GM12878 (cell line): ENCODE results near the gene STYXL2. TPM values are rescaled to one million over a fixed set of nuclear protein-coding genes. Genes with fewer than 3 reads are reported as not detected.

Experiments used
- ATAC-seq: fragments of 200-7000 bp; cut with Tn5 transposase; 3 replicates; pipeline ENCODE4 v1.9.1; 2020; ENCODE audit warnings: mild to moderate bottlenecking, moderate library complexity
- BruUV-seq: library from RNA; stranded (reverse); fragments of 400-500 nt; replicated peaks from 2 replicates; lab custom pipeline; 2021; lab: Mats Ljungman, UMichigan
- CTCF ChIA-PET: fragments of 300-600 bp; sonication (Branson Sonifier 250); formaldehyde crosslinking; extraction: SDS; loops from one replicate; lab custom pipeline; 2021; ENCODE audit warnings: inconsistent platforms; lab: Yijun Ruan, JAX
- POLR2A ChIA-PET: fragments of 350-600 bp; formaldehyde crosslinking; extraction: SDS; loops from one replicate; lab custom pipeline; 2021; ENCODE audit warnings: inconsistent platforms; lab: Charles Lee
- RAD21 ChIA-PET: fragments of 300-600 bp; sonication (Branson Sonifier 250); formaldehyde crosslinking; loops from one replicate; lab custom pipeline; 2023; ENCODE audit warnings: antibody characterized with exemption; ENCODE audit not compliant: unreplicated experiment; lab: Charles Lee
- SMC1A ChIA-PET: fragments of 300-600 bp; sonication (Branson Sonifier 250); formaldehyde crosslinking; loops from one replicate; lab custom pipeline; 2023; ENCODE audit not compliant: unreplicated experiment, uncharacterized antibody; lab: Charles Lee
- DNase-seq: peaks from one replicate; pipeline ENCODE4 v3.0.0-alpha.2; 2011; ENCODE audit warnings: low read depth, low spot score
- FAIRE-seq: peaks from 3 replicates; lab custom pipeline; 2011; peaks lifted over from hg19 to GRCh38; lab: Jason Lieb, UNC
- H2AFZ ChIP-seq: 2 replicates; pipeline ENCODE4 v1.6.0; 2011; ENCODE audit warnings: low read depth, low read length, control low read depth; ENCODE audit not compliant: control insufficient read depth
- H3K27ac ChIP-seq: 2 replicates; pipeline ENCODE4 v1.5.1; 2011; ENCODE audit warnings: control low read depth; ENCODE audit not compliant: control insufficient read depth, insufficient read depth
- H3K27me3 ChIP-seq, 2 experiments: replicated peaks in 1 of 2; 2 replicates each; pipeline versions ENCODE4 v1.6.0 to v1.6.1; 2011; ENCODE audit warnings: low read length in 1 of 2; ENCODE audit not compliant: control insufficient read depth in 2 of 2, insufficient read depth in 2 of 2
- H3K36me3 ChIP-seq, 2 experiments: 2 replicates each; pipeline ENCODE4 v1.5.1; 2011; ENCODE audit warnings: low read length in 1 of 2; ENCODE audit not compliant: control insufficient read depth in 2 of 2, insufficient read depth in 2 of 2
- H3K4me1 ChIP-seq: 2 replicates; pipeline ENCODE4 v1.6.1; 2011; ENCODE audit warnings: mild to moderate bottlenecking, low read length, moderate library complexity, mixed read lengths; ENCODE audit not compliant: control insufficient read depth, insufficient read depth
- H3K4me2 ChIP-seq: 2 replicates; pipeline ENCODE4 v1.6.0; 2011; ENCODE audit warnings: control low read depth; ENCODE audit not compliant: control insufficient read depth, insufficient read depth
- H3K4me3 ChIP-seq: fragments of 200-600 bp; sonication (generic); 2 replicates; pipeline ENCODE4 v1.5.1; 2016
- H3K79me2 ChIP-seq: 2 replicates; pipeline ENCODE4 v1.6.0; 2011; ENCODE audit warnings: low read length; ENCODE audit not compliant: control insufficient read depth, insufficient read depth
- H3K9ac ChIP-seq: 2 replicates; pipeline ENCODE4 v1.8.0; 2011; ENCODE audit warnings: low read length, control low read depth, mixed read lengths; ENCODE audit not compliant: control insufficient read depth, insufficient read depth
- H3K9me3 ChIP-seq: replicated peaks from 3 replicates; pipeline ENCODE4 v1.5.1; 2011; ENCODE audit warnings: mild to moderate bottlenecking, low read length; ENCODE audit not compliant: control insufficient read depth, insufficient read depth
- H4K20me1 ChIP-seq: 2 replicates; pipeline ENCODE4 v1.6.0; 2011; ENCODE audit not compliant: control insufficient read depth, insufficient read depth
- BCLAF1 ChIP-seq: fragments of 450-650 bp; IDR thresholded peaks from 2 replicates; pipeline ENCODE4 v1.6.1; 2017; ENCODE audit warnings: antibody characterized with exemption, mild to moderate bottlenecking, moderate library complexity
- BHLHE40 ChIP-seq, 2 experiments: fragments of 450-650 bp in 1 of 2; IDR thresholded peaks; 2 replicates each; pipeline ENCODE4 v1.6.1; 2011 to 2017; ENCODE audit warnings: low read depth in 2 of 2, borderline replicate concordance in 1 of 2, improper control_type of control experiment in 1 of 2, low read length in 1 of 2, mild to moderate bottlenecking in 1 of 2
- BMI1 ChIP-seq: fragments of 450-650 bp; IDR thresholded peaks from 2 replicates; pipeline ENCODE4 v1.6.1; 2016; ENCODE audit warnings: mild to moderate bottlenecking, moderate library complexity, borderline replicate concordance
- CBX3 ChIP-seq: fragments of 200-600 bp; sonication (generic); IDR thresholded peaks from 2 replicates; pipeline ENCODE4 v1.6.1; 2016; ENCODE audit warnings: low read depth, borderline replicate concordance
- CBX5 ChIP-seq: sonication (generic); IDR thresholded peaks from 2 replicates; pipeline ENCODE4 v1.6.1; 2016; ENCODE audit warnings: low read depth, moderate library complexity, mild to moderate bottlenecking, inconsistent platforms
- IRF3 ChIP-seq: fragments of 450-650 bp; IDR thresholded peaks from 2 replicates; pipeline ENCODE4 v1.6.1; 2014; ENCODE audit warnings: mild to moderate bottlenecking
- MTA3 ChIP-seq: IDR thresholded peaks from 2 replicates; pipeline ENCODE4 v1.6.1; 2012; ENCODE audit warnings: low read length, inconsistent platforms, borderline replicate concordance
- NR2C2 ChIP-seq: IDR thresholded peaks from 2 replicates; pipeline ENCODE4 v1.6.1; 2011; ENCODE audit warnings: borderline replicate concordance, low read depth; ENCODE audit not compliant: control insufficient read depth, insufficient read length
- SIN3A ChIP-seq: IDR thresholded peaks from 2 replicates; pipeline ENCODE4 v1.6.1; 2012; ENCODE audit warnings: low read depth, low read length, improper control_type of control experiment
- SUZ12 ChIP-seq: fragments of 200-600 bp; sonication (generic); IDR thresholded peaks from one replicate; pipeline ENCODE4 v1.6.1; 2018; ENCODE audit warnings: antibody characterized with exemption, mild to moderate bottlenecking; ENCODE audit not compliant: unreplicated experiment
- TCF12 ChIP-seq: IDR thresholded peaks from 2 replicates; pipeline ENCODE4 v1.6.1; 2011; ENCODE audit warnings: low read depth, mild to moderate bottlenecking, low read length
- ZNF217 ChIP-seq: fragments of 450-650 bp; IDR thresholded peaks from 2 replicates; pipeline ENCODE4 v1.6.1; 2017; ENCODE audit warnings: antibody characterized with exemption, mild to moderate bottlenecking
- ZNF274 ChIP-seq: IDR thresholded peaks from one replicate; pipeline ENCODE4 v1.8.0; 2011; ENCODE audit not compliant: insufficient read length, insufficient read depth
- ZSCAN29 ChIP-seq: fragments of 450-650 bp; IDR thresholded peaks from 2 replicates; pipeline ENCODE4 v1.6.1; 2017; ENCODE audit warnings: mild to moderate bottlenecking, moderate library complexity
- ZZZ3 ChIP-seq: IDR thresholded peaks from 2 replicates; pipeline ENCODE4 v1.6.1; 2011; ENCODE audit warnings: low read depth; ENCODE audit not compliant: control insufficient read depth, insufficient read length
- WGBS: methylation state at CpG from one replicate; pipeline ENCODE4 v1.1.6; 2016; ENCODE audit warnings: low lambda C conversion rate; ENCODE audit not compliant: insufficient replicate concordance, insufficient coverage; ENCODE audit errors: missing lambda C conversion rate; 5-methylcytosine and 5-hydroxymethylcytosine counted together
- in situ Hi-C: fragments of 300-500 bp; cut with MboI; formaldehyde crosslinking; loops from 9 replicates; pipeline ENCODE4 v1.14.3; 2018; ENCODE audit warnings: mixed read lengths
- intact Hi-C: fragments of 100-400 bp; cut with micrococcal nuclease; formaldehyde crosslinking; loops from one replicate; pipeline ENCODE4 v1.14.2; 2022; ENCODE audit not compliant: unreplicated experiment
- polyA plus RNA-seq, 11 experiments: library from polyadenylated mRNA; depleted of rRNA in 4 of 11; unstranded in 6 of 11; stranded (reverse) in 5 of 11; fragments of >200 nt; fragmentation: Nextera tagmentation in 4 of 11; fragmentation: Illumina TruSeq in 1 of 11; extraction: Ambion mirVana in 4 of 11; extraction: Trizol in 1 of 11; gene quantifications; 1 replicate in 1 of 11; 2 replicates in 10 of 11; pipeline versions ENCODE4 v1.2.1 to v1.2.3, GENCODE V29; 2011 to 2016; ENCODE audit warnings: inconsistent platforms in 2 of 11, missing spikeins in 2 of 11, low read depth in 1 of 11
- total RNA-seq, 4 experiments: library from RNA; depleted of rRNA in 3 of 4; stranded (reverse); fragments of >200 nt in 3 of 4; fragmentation: Illumina TruSeq in 1 of 4; extraction: Trizol in 1 of 4; gene quantifications; 2 replicates each; pipeline versions ENCODE4 v1.2.1 to v1.2.3, GENCODE V29; 2013 to 2021
- TF ChIP-seq, protein P1 (sequence below): fragments of 450-650 bp; IDR thresholded peaks from 2 replicates; pipeline ENCODE4 v1.6.1; 2018; ENCODE audit warnings: borderline replicate concordance, mild to moderate bottlenecking; ENCODE audit not compliant: partially characterized antibody

STYXL2 gene
- total and polyA plus RNA-seq, 10 of the 15 experiments (the other 5 are each of a cell fraction or from before 2014, with no cell fraction given): under 0.01 to 0.08 (median 0.03) TPM; not detected in 7

DNA sequence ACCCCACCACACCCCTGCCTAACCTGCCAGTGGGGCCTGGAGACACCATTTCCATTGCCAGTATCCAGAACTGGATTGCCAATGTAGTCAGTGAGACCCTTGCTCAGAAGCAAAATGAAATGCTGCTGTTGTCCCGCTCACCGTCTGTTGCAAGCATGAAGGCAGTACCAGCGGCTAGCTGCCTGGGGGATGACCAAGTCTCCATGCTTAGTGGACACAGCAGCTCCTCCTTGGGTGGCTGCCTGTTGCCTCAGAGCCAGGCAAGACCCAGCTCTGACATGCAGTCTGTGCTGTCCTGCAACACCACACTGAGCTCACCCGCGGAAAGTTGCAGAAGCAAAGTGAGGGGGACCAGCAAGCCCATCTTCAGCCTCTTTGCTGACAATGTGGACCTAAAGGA is 33.4 kb downstream of the STYXL2 start:
- 80% methylated on average over 5 of the region's 5 CpGs for WGBS
- Histone ChIP-seq H3K27me3 (peaks cover 3 to 7% of the 10 kb centered on the region in 2 experiments; a peak in 2 of 4 replicates), H3K4me2 (no peak overlapping the region), H3K4me1 (no peaks in the 10 kb centered on the region), H4K20me1 (no peaks in the 10 kb centered on the region), H3K27ac (no peak overlapping the region), H3K4me3 (no peak overlapping the region), H3K36me3 (no peaks in the 10 kb centered on the region), H2AFZ (no peak overlapping the region), H3K9ac (no peak overlapping the region), H3K79me2 (no peaks in the 10 kb centered on the region), H3K9me3 (no peaks in the 10 kb centered on the region)
- ATAC-seq (no peak), DNase-seq (no peak), FAIRE-seq (no peak)
- in situ Hi-C loops (no loop called here), intact Hi-C loops (loop anchor here (10.0 kb wide), 1 partner anchor 318 kb away; no protein-coding TSS in a partner anchor)
- ChIA-PET RAD21 (no interaction called here), SMC1A (interaction anchor here (0.6 to 1.5 kb wide), 2 partner anchors 22 to 36 kb away, joined by 3 to 5 read pairs; no protein-coding TSS in a partner anchor), POLR2A (no interaction called here), CTCF (interaction anchor here (1.2 to 1.5 kb wide), 2 partner anchors 11 to 23 kb away, joined by 3 read pairs; no protein-coding TSS in a partner anchor)
- BruUV-seq: no TSS peak
- TF ChIP-seq TCF12: no peak
- TF ChIP-seq, protein P1, sequence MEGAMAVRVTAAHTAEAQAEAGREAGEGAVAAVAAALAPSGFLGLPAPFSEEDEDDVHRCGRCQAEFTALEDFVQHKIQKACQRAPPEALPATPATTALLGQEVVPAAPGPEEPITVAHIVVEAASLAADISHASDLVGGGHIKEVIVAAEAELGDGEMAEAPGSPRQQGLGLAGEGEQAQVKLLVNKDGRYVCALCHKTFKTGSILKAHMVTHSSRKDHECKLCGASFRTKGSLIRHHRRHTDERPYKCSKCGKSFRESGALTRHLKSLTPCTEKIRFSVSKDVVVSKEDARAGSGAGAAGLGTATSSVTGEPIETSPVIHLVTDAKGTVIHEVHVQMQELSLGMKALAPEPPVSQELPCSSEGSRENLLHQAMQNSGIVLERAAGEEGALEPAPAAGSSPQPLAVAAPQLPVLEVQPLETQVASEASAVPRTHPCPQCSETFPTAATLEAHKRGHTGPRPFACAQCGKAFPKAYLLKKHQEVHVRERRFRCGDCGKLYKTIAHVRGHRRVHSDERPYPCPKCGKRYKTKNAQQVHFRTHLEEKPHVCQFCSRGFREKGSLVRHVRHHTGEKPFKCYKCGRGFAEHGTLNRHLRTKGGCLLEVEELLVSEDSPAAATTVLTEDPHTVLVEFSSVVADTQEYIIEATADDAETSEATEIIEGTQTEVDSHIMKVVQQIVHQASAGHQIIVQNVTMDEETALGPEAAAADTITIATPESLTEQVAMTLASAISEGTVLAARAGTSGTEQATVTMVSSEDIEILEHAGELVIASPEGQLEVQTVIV: no peak
- no peak for TF ChIP-seq NR2C2
- no peak for TF ChIP-seq IRF3
- TF ChIP-seq SUZ12: no peak
- no peak for TF ChIP-seq ZNF274
- TF ChIP-seq ZZZ3: no peak
- TF ChIP-seq BCLAF1: no peak
- TF ChIP-seq BMI1: no peak
- TF ChIP-seq SIN3A: no peak
- no peak for TF ChIP-seq BHLHE40 (IDR thresholded peaks at IDR 0.05; ENCODE audit: borderline replicate concordance in 1 of 2, low read depth in 2 of 2, low read length in 1 of 2)
- no peak for TF ChIP-seq ZNF217
- TF ChIP-seq MTA3: no peak
- no peak for TF ChIP-seq CBX3
- no peak for TF ChIP-seq ZSCAN29
- TF ChIP-seq CBX5: no peak
